Activated B cell treated with CpG ODN at 0.5 μM for 24 hours (primary cell): ENCODE data around the gene PEX6. TPM values are rescaled to one million over a fixed set of nuclear protein-coding genes. Genes with fewer than 3 reads are reported as not detected.

ENCODE experiments used
- ATAC-seq: fragments of 200-7000 bp; cut with Tn5 transposase; one replicate; pipeline ENCODE4 v1.10.0; 2021; ENCODE audit warnings: low read depth, mild to moderate bottlenecking, moderate library complexity
- CTCF ChIA-PET: fragments of 350-600 bp; sonication (Branson Sonifier 250); formaldehyde crosslinking; loops from one replicate; lab custom pipeline; 2021; ENCODE audit warnings: antibody characterized with exemption; lab: Charles Lee
- POLR2A ChIA-PET: fragments of 350-600 bp; sonication (Branson Sonifier 250); formaldehyde crosslinking; loops from one replicate; lab custom pipeline; 2021; ENCODE audit warnings: antibody characterized with exemption; lab: Charles Lee
- DNase-seq: peaks from one replicate; pipeline ENCODE4 v3.0.0; 2022
- H3K27ac Mint-ChIP-seq: one replicate; pipeline ENCODE4 v1.8.0; 2020; ENCODE audit warnings: mixed read lengths
- H3K27me3 Mint-ChIP-seq: one replicate; pipeline ENCODE4 v1.8.0; 2021; ENCODE audit warnings: mixed read lengths
- H3K36me3 Mint-ChIP-seq: one replicate; pipeline ENCODE4 v1.8.0; 2021; ENCODE audit warnings: low read depth, mixed read lengths
- H3K4me1 Mint-ChIP-seq: one replicate; pipeline ENCODE4 v1.8.0; 2021; ENCODE audit warnings: mixed read lengths
- H3K4me3 Mint-ChIP-seq: one replicate; pipeline ENCODE4 v1.8.0; 2020; ENCODE audit warnings: mild to moderate bottlenecking, mixed read lengths
- H3K9me3 Mint-ChIP-seq: one replicate; pipeline ENCODE4 v1.8.0; 2020; ENCODE audit warnings: mixed read lengths
- intact Hi-C: fragments of 100-400 bp; cut with micrococcal nuclease; formaldehyde crosslinking; loops from one replicate; pipeline ENCODE4 v1.15.1; 2024
- total RNA-seq: library from RNA; stranded (reverse); gene quantifications from 2 replicates; pipeline ENCODE4 v1.2.3, GENCODE V29; 2022
- TF ChIP-seq, protein P1 (sequence below): fragments of 200-600 bp; IDR thresholded peaks from one replicate; pipeline ENCODE4 v1.8.0; 2022; ENCODE audit warnings: antibody characterized with exemption, mild to moderate bottlenecking

The PEX6 gene
- total RNA-seq, 1 donor from 2014 or later = 13.2 TPM

DNA sequence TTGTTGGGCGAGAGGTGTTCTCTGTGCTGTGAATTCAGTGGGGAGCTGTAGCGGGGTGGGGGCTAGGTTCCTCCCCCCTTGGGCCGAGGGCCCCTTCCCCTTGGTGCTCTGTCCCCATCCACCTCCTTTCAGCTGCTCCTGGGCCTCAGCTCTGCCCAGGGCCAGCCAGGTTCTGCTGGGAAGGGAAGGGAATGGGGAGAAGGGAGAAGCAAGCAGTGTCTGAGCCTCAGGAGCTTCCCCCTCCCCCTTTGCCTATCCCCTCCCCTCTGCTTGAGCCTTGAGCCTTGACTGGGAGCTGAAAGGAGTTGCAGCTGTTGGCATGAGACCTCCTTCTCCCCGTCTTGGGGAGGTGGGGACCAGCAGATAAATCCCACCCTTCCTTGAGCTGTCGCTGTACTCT is 41.9 kb upstream of the PEX6 start:
- Mint-ChIP-seq H3K27ac (peak overlapping the region; percentile 81), H3K27me3 (no peaks in the 10 kb centered on the region), H3K9me3 (no peaks in the 10 kb centered on the region), H3K4me1 (peaks cover 26% of the 10 kb centered on the region), H3K4me3 (peak overlapping the region; percentile 97), H3K36me3 (peaks cover 53% of the 10 kb centered on the region)
- DNase-seq (no peak), ATAC-seq (no peak)
- ChIA-PET CTCF (interaction anchor here (1.1 to 1.2 kb wide), 2 partner anchors 10 to 123 kb away, joined by 3 to 4 read pairs; no protein-coding TSS in a partner anchor), POLR2A (interaction anchor here (0.6 to 3.4 kb wide), 8 partner anchors 33 to 1238 kb away, joined by 3 to 37 read pairs (median 8); partner anchors contain the start of genes CNPY3, CUL7, CUL9 and KLC4)
- TF ChIP-seq, protein P1, sequence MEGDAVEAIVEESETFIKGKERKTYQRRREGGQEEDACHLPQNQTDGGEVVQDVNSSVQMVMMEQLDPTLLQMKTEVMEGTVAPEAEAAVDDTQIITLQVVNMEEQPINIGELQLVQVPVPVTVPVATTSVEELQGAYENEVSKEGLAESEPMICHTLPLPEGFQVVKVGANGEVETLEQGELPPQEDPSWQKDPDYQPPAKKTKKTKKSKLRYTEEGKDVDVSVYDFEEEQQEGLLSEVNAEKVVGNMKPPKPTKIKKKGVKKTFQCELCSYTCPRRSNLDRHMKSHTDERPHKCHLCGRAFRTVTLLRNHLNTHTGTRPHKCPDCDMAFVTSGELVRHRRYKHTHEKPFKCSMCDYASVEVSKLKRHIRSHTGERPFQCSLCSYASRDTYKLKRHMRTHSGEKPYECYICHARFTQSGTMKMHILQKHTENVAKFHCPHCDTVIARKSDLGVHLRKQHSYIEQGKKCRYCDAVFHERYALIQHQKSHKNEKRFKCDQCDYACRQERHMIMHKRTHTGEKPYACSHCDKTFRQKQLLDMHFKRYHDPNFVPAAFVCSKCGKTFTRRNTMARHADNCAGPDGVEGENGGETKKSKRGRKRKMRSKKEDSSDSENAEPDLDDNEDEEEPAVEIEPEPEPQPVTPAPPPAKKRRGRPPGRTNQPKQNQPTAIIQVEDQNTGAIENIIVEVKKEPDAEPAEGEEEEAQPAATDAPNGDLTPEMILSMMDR = no peak
- intact Hi-C loops = loop anchor here (1.0 kb wide), 2 partner anchors 8 to 32 kb away; partner anchors contain the start of genes CUL7 and MEA1

DNA sequence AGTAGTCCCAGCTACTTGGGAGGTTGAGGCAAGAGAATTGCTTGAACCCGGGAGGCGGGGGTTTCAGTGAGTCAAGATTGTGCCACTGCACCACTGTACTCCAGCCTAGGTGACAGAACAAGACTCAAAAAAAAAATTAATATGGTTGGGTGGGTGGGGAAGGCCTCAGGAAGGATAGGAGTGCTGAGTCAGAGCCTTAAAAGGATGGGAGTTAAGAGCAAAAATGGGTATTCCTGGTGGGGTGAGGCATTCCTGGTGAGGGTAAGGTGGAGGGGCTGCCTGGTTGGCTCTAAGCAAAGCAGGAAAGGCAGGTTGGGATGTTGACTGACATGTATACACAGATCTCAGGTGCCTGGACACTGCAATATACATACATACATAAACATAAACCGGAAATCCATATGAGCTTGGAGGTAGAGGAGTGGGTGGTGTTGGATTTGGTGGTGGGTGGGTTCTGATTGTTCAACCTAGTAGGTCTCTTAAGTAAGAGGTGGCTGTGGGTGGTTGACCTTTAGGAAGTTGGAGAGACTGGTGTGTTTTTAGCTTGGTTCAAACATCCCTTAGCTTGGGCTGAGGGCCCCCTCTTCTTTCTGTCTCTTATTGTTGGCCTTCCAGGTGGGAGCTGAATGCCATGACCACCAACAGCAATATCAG is 41.2 kb upstream of the PEX6 start:
- POLR2A ChIA-PET = interaction anchor here (1.9 to 3.4 kb wide), 3 partner anchors 34 to 91 kb away, joined by 7 to 37 read pairs (median 22); partner anchors contain the start of genes CNPY3, CUL7 and PPP2R5D
- CTCF ChIA-PET = interaction anchor here (1.2 kb wide), 1 partner anchor 9 kb away, joined by 3 read pairs; no protein-coding TSS in a partner anchor
- H3K36me3 Mint-ChIP-seq = peaks cover 50% of the 10 kb centered on the region

DNA sequence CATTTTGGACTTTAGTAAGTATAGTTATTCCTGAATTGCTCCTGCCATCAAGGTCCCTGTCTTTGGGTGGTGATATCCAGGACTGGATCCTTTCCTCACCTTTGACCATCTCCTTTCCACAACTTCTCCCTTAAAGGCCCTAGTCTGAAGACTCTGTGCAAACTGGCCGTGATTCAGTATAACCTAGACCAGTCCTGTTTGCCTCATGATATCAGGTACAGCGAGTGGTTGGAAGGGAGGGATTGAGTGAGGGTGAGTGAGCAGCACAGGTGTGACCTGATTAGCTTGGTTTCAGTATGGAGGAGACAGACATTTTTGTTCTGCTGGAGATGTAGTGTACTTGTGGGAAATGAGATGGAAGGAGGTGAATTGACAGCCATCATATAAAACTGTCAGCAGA is 40.2 kb upstream of the PEX6 start:
- DNase-seq = no peak
- H3K36me3 Mint-ChIP-seq = peaks cover 40% of the 10 kb centered on the region
- CTCF ChIA-PET = no interaction called here
- intact Hi-C loops = loop anchor here (10.0 kb wide), 1 partner anchor 454 kb away; the partner anchor contains the start of gene UBR2
- H3K27ac Mint-ChIP-seq = no peak overlapping the region
- no peak for ATAC-seq
- H3K4me1 Mint-ChIP-seq = peaks cover 34% of the 10 kb centered on the region
- no peaks in the 10 kb centered on the region for H3K27me3 Mint-ChIP-seq
- H3K4me3 Mint-ChIP-seq = no peak overlapping the region
- H3K9me3 Mint-ChIP-seq = no peaks in the 10 kb centered on the region
- TF ChIP-seq, protein P1 = no peak
- POLR2A ChIA-PET = interaction anchor here (0.6 kb wide), 1 partner anchor 35 kb away, joined by 4 read pairs; no protein-coding TSS in a partner anchor

More for the DNA sequence above, 41.2 kb upstream of the PEX6 start:
- TF ChIP-seq, protein P1 = no peak
- H3K9me3 Mint-ChIP-seq = no peaks in the 10 kb centered on the region
- intact Hi-C loops = no loop called here
- peak overlapping the region; percentile 28 for H3K4me3 Mint-ChIP-seq
- H3K27me3 Mint-ChIP-seq = no peaks in the 10 kb centered on the region
- ATAC-seq = no peak
- peak overlapping the region; percentile 50 for H3K27ac Mint-ChIP-seq
- no peak for DNase-seq
- peaks cover 28% of the 10 kb centered on the region for H3K4me1 Mint-ChIP-seq

DNA sequence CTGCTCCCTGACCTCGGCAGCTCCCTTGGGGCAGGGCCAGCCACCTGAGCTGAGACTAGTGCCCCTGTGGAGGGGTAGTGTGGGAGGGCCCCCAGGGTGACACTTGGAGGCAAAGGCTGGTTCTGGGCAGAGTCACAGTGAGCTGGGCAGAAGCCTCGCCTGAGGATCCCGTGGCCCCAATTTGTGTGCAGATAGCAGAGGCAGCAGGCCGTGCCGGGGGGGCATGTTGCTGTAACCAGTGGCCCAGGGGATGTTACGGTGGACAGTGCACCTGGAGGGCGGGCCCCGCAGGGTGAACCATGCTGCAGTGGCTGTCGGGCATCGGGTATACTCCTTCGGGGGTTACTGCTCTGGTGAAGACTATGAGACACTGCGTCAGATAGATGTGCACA is 38.0 kb upstream of the PEX6 start:
- H3K27ac Mint-ChIP-seq = no peak overlapping the region
- CTCF ChIA-PET = no interaction called here

More for the DNA sequence above, 38.0 kb upstream of the PEX6 start:
- no peak overlapping the region for H3K4me3 Mint-ChIP-seq
- intact Hi-C loops = loop anchor here (10.0 kb wide), 1 partner anchor 452 kb away; the partner anchor contains the start of gene UBR2
- H3K4me1 Mint-ChIP-seq = peaks cover 52% of the 10 kb centered on the region
- ATAC-seq (no peak), DNase-seq (no peak)
- POLR2A ChIA-PET = interaction anchor here (0.5 to 1.0 kb wide), 2 partner anchors 33 to 58 kb away, joined by 3 read pairs; partner anchors contain the start of gene PPP2R5D
- no peaks in the 10 kb centered on the region for H3K27me3 Mint-ChIP-seq
- H3K36me3 Mint-ChIP-seq = peaks cover 56% of the 10 kb centered on the region
- H3K9me3 Mint-ChIP-seq = no peaks in the 10 kb centered on the region
- TF ChIP-seq, protein P1 = no peak
